HepG2 (cell line): ENCODE results near the gene DENND5A. TPM values are rescaled to one million over a fixed set of nuclear protein-coding genes. Genes with fewer than 3 reads are reported as not detected.

Source experiments
- ATAC-seq: fragments of 200-7000 bp; cut with Tn5 transposase; 3 replicates; pipeline ENCODE4 v1.9.1; 2020; ENCODE audit warnings: mild to moderate bottlenecking, moderate library complexity
- BruUV-seq: library from RNA; stranded (reverse); fragments of 400-500 nt; replicated peaks from 2 replicates; lab custom pipeline; 2021; lab: Mats Ljungman, UMichigan
- CTCF ChIA-PET: fragments of 300-600 bp; formaldehyde crosslinking; extraction: SDS; loops from one replicate; lab custom pipeline; 2021; ENCODE audit warnings: low total read pairs, inconsistent platforms, low intra/inter-chr PET ratio; lab: Yijun Ruan, JAX
- POLR2A ChIA-PET: fragments of 350-600 bp; sonication (Branson Sonifier 250); formaldehyde crosslinking; loops from one replicate; lab custom pipeline; 2020; ENCODE audit warnings: antibody characterized with exemption, inconsistent platforms; lab: Yijun Ruan, JAX
- DNase-seq: peaks from one replicate; pipeline ENCODE4 v3.0.0-alpha.2; 2015; ENCODE audit warnings: low spot score
- FAIRE-seq: peaks from 3 replicates; lab custom pipeline; 2011; peaks lifted over from hg19 to GRCh38; lab: Jason Lieb, UNC
- H2AFZ ChIP-seq: one replicate; pipeline ENCODE4 v1.6.1; 2011; ENCODE audit warnings: low read length, inconsistent platforms
- H3K27ac ChIP-seq: fragments of 300-600 bp; 3 replicates; pipeline ENCODE4 v1.8.0; 2011; ENCODE audit warnings: mixed run types, mild to moderate bottlenecking, mixed read lengths, low read length, inconsistent platforms; ENCODE audit not compliant: insufficient read depth; ENCODE audit errors: extremely low read length
- H3K27me3 ChIP-seq, 2 experiments: fragments of 200-600 bp in 1 of 2; 2 replicates in 1 of 2; 3 replicates in 1 of 2; pipeline versions ENCODE4 v1.6.0 to v1.8.0; 2011; ENCODE audit warnings: low read length in 2 of 2, mild to moderate bottlenecking in 2 of 2, moderate library complexity in 2 of 2, inconsistent platforms in 1 of 2; ENCODE audit not compliant: insufficient read depth in 2 of 2, control insufficient read depth in 1 of 2
- H3K36me3 ChIP-seq, 2 experiments: fragments of 200-600 bp in 1 of 2; replicated peaks in 1 of 2; 2 replicates in 1 of 2; 3 replicates in 1 of 2; pipeline versions ENCODE4 v1.5.1 to v1.8.0; 2011; ENCODE audit warnings: low read length in 2 of 2, inconsistent platforms in 1 of 2; ENCODE audit not compliant: insufficient read depth in 2 of 2, control insufficient read depth in 1 of 2
- H3K4me1 ChIP-seq: 2 replicates; pipeline ENCODE4 v1.5.1; 2012; ENCODE audit warnings: low read length, inconsistent platforms; ENCODE audit not compliant: insufficient read depth
- H3K4me2 ChIP-seq: 2 replicates; pipeline ENCODE4 v1.6.0; 2011; ENCODE audit warnings: low read depth, low read length, inconsistent platforms
- H3K4me3 ChIP-seq, 3 experiments: fragments of 200-600 bp in 1 of 3; sonication (generic), shearing (Covaris generic) in 1 of 3; replicated peaks in 1 of 3; 2 replicates each; pipeline ENCODE4 v1.5.1; 2011 to 2016; ENCODE audit warnings: low read length in 3 of 3, inconsistent platforms in 2 of 3, low read depth in 2 of 3, mild to moderate bottlenecking in 2 of 3, control low read depth in 1 of 3, mixed read lengths in 1 of 3; ENCODE audit not compliant: insufficient read depth in 1 of 3
- H3K79me2 ChIP-seq: one replicate; pipeline ENCODE4 v1.6.1; 2011; ENCODE audit warnings: low read length, inconsistent platforms; ENCODE audit not compliant: insufficient read depth
- H3K9ac ChIP-seq: 2 replicates; pipeline ENCODE4 v1.6.0; 2011; ENCODE audit warnings: mild to moderate bottlenecking, low read depth, low read length, inconsistent platforms; ENCODE audit not compliant: insufficient read depth
- H3K9me3 ChIP-seq: 2 replicates; pipeline ENCODE4 v1.5.1; 2012; ENCODE audit warnings: mild to moderate bottlenecking, low read length
- H4K20me1 ChIP-seq: 2 replicates; pipeline ENCODE4 v1.6.0; 2011; ENCODE audit warnings: inconsistent platforms, mild to moderate bottlenecking, low read length, moderate library complexity; ENCODE audit not compliant: insufficient read depth
- HES4 ChIP-seq: sonication (generic); formaldehyde crosslinking; IDR thresholded peaks from 2 replicates; pipeline ENCODE4 v1.9.0; 2021; ENCODE audit warnings: mild to moderate bottlenecking, missing genetic modification reagents, borderline replicate concordance
- RARG ChIP-seq: sonication (generic); formaldehyde crosslinking; IDR thresholded peaks from 2 replicates; pipeline ENCODE4 v1.4.0; 2020; ENCODE audit warnings: low read depth, mild to moderate bottlenecking, missing genetic modification reagents
- ZNF260 ChIP-seq: sonication (generic); formaldehyde crosslinking; IDR thresholded peaks from 2 replicates; pipeline ENCODE4 v1.4.0; 2020; ENCODE audit warnings: missing genetic modification reagents, low read depth, mild to moderate bottlenecking, borderline replicate concordance
- ZNF782 ChIP-seq: sonication (generic); formaldehyde crosslinking; IDR thresholded peaks from 2 replicates; pipeline ENCODE4 v1.4.0; 2020; ENCODE audit warnings: missing genetic modification reagents, mild to moderate bottlenecking, borderline replicate concordance
- ZSCAN21 ChIP-seq: sonication (generic); formaldehyde crosslinking; IDR thresholded peaks from 2 replicates; pipeline ENCODE4 v1.8.0; 2022; ENCODE audit warnings: mild to moderate bottlenecking, missing genetic modification reagents, moderate library complexity, borderline replicate concordance
- WGBS: methylation state at CpG from one replicate; pipeline ENCODE4 v1.1.6; 2017; ENCODE audit warnings: low lambda C conversion rate; 5-methylcytosine and 5-hydroxymethylcytosine counted together
- in situ Hi-C: cut with HindIII; loops from 2 replicates; pipeline ENCODE4 v1.10.0; 2017; ENCODE audit warnings: low pct_unique_long_range_greater_than_20kb; ENCODE audit not compliant: extremely low pct_ligation_motif_present
- intact Hi-C: fragments of 100-400 bp; cut with micrococcal nuclease; formaldehyde crosslinking; loops from one replicate; pipeline ENCODE4 v1.10.0; 2022; ENCODE audit not compliant: unreplicated experiment
- polyA plus RNA-seq, 8 experiments: library from polyadenylated mRNA; depleted of rRNA in 3 of 8; stranded (reverse) in 7 of 8; unstranded in 1 of 8; fragments of >200 nt; fragmentation: Illumina TruSeq in 4 of 8; extraction: Trizol in 4 of 8; gene quantifications; 2 replicates each; pipeline versions ENCODE4 v1.2.1 to v1.2.3, GENCODE V29; 2011 to 2016; ENCODE audit warnings: low read depth in 4 of 8, missing spikeins in 1 of 8, mixed read lengths in 1 of 8; ENCODE audit not compliant: insufficient read depth in 1 of 8
- total RNA-seq, 5 experiments: library from RNA; depleted of rRNA; stranded (reverse); fragments of >200 nt; fragmentation: Illumina TruSeq; extraction: Trizol; gene quantifications; 2 replicates each; pipeline ENCODE4 v1.2.3, GENCODE V29; 2016; ENCODE audit warnings: low read depth in 1 of 5
- TF ChIP-seq, protein P1 (sequence below): sonication (generic); formaldehyde crosslinking; IDR thresholded peaks from 2 replicates; pipeline ENCODE4 v1.4.0; 2020; ENCODE audit warnings: mild to moderate bottlenecking, missing genetic modification reagents

Gene DENND5A
- total and polyA plus RNA-seq, 2 of the 13 experiments (the other 11 are each of a cell fraction or from before 2014, with no cell fraction given), result 63.3 to 145 TPM

DNA sequence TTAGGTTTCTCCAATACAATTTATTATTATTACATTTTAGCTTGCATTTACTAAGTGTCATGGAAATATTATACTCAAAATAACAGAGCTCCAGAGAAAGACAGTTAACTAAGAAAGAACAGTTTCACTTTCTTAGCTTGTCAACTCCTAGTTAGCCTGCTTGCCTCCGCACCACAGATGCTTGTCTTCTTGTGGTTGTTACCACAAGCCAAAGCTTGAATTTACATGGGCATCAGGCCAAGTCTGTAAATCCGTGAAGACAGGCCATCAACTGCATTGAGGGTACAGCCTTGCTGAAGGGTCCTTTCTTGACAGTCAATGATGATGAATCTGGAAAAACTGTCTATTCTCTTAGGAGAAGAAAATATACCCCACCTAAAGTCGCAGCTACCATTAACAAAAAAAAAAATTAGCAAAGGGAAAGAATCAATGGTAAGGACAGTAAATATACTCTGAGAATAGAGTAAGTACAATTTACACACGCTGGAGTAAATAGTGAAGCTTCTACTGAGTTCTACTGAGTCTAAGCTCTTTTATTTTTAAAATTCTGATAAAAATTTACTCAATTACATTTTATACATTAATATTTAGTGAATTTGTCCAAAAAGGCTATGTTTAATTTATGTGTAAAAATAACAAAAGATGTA, 15.6 kb upstream of the DENND5A start:
- Histone ChIP-seq H3K9me3 (no peaks in the 10 kb centered on the region), H3K4me3 (no peak overlapping the region), H3K27ac (no peak overlapping the region), H3K79me2 (no peaks in the 10 kb centered on the region), H3K36me3 (peaks cover 0 to 7% of the 10 kb centered on the region in 2 experiments; a peak in 1 of 5 replicates), H3K9ac (no peak overlapping the region), H3K4me1 (no peaks in the 10 kb centered on the region), H3K27me3 (no peaks in the 10 kb centered on the region), H2AFZ (no peak overlapping the region), H3K4me2 (no peak overlapping the region), H4K20me1 (no peaks in the 10 kb centered on the region)
- ChIA-PET CTCF (no interaction called here), POLR2A (interaction anchor here (1.2 to 1.4 kb wide), 2 partner anchors 15 to 180 kb away, joined by 4 to 5 read pairs; partner anchors contain the start of gene ZNF143)
- FAIRE-seq (no peak), DNase-seq (no peak), ATAC-seq (no peak)
- TF ChIP-seq, protein P1, sequence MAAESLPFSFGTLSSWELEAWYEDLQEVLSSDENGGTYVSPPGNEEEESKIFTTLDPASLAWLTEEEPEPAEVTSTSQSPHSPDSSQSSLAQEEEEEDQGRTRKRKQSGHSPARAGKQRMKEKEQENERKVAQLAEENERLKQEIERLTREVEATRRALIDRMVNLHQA (CRISPR knock-in tag), result no peak
- TF ChIP-seq ZSCAN21 (no peak), RARG (no peak)
- in situ Hi-C loops (no loop called here), intact Hi-C loops (no loop called here)
- BruUV-seq, result no TSS peak
- 69% methylated on average over 4 of the region's 4 CpGs for WGBS

DNA sequence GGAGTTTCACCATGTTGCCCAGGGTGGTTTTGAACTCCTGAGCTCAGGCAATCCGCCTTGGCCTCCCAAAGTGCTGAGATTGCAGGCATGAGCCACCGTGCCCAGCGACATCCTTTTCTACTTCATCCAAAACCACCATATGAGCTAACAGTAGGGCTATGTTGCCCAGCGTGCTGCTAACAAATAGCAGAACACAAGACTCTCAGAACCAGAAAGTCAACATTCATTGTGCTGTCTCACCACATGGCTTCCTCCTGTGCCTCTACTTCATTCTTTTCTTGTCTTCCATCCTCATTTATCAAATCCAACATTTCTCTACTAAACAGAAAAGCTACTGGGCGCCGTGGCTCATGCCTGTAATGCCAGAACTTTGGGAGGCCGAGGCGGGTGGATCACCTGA, 12.0 kb upstream of the DENND5A start:
- Histone ChIP-seq H3K9ac (no peak overlapping the region), H3K4me3 (no peak overlapping the region), H3K4me1 (no peaks in the 10 kb centered on the region), H3K9me3 (no peaks in the 10 kb centered on the region), H3K4me2 (no peak overlapping the region), H3K27ac (no peak overlapping the region), H4K20me1 (no peaks in the 10 kb centered on the region), H3K79me2 (no peaks in the 10 kb centered on the region), H3K36me3 (0 out of 5 replicates have a peak, but pooled peaks cover 0 to 6% of the 10 kb centered on the region in 2 experiments), H2AFZ (no peak overlapping the region), H3K27me3 (no peaks in the 10 kb centered on the region)
- FAIRE-seq (no peak), ATAC-seq (no peak), DNase-seq (no peak)
- WGBS, result 95% methylated on average over 8 of the region's 8 CpGs
- intact Hi-C loops (no loop called here), in situ Hi-C loops (no loop called here)
- POLR2A ChIA-PET, result no interaction called here
- BruUV-seq, result no TSS peak
- no peak for TF ChIP-seq HES4 (CRISPR knock-in tag)
- no peak for TF ChIP-seq ZNF260 (CRISPR knock-in tag)
- TF ChIP-seq ZNF782 (CRISPR knock-in tag), result no peak
- CTCF ChIA-PET, result no interaction called here
